ENCODE measurements around the gene PIWIL1.

The PIWIL1 gene

DNA sequence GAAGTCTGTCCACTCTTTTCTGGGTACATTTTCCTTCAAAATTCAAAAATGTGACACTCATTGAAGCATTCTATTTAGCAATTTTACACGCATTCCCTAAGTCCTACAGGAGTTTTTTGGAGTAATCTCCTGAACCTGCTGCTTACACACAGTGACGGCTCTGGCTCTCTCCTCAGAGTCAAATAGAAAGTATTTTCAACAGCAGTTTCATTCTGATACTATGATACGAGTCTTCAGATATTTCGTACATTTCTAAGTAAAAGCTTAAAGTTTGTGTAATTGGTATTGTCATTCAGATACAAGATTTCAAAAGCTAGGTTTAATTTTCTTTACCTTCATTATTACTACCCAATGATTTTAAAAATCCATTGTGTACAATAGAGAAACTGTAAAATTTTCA is 36.4 kb downstream of the PIWIL1 start:
- DNase-seq (ENCODE audit: low read depth), result no peak

DNA sequence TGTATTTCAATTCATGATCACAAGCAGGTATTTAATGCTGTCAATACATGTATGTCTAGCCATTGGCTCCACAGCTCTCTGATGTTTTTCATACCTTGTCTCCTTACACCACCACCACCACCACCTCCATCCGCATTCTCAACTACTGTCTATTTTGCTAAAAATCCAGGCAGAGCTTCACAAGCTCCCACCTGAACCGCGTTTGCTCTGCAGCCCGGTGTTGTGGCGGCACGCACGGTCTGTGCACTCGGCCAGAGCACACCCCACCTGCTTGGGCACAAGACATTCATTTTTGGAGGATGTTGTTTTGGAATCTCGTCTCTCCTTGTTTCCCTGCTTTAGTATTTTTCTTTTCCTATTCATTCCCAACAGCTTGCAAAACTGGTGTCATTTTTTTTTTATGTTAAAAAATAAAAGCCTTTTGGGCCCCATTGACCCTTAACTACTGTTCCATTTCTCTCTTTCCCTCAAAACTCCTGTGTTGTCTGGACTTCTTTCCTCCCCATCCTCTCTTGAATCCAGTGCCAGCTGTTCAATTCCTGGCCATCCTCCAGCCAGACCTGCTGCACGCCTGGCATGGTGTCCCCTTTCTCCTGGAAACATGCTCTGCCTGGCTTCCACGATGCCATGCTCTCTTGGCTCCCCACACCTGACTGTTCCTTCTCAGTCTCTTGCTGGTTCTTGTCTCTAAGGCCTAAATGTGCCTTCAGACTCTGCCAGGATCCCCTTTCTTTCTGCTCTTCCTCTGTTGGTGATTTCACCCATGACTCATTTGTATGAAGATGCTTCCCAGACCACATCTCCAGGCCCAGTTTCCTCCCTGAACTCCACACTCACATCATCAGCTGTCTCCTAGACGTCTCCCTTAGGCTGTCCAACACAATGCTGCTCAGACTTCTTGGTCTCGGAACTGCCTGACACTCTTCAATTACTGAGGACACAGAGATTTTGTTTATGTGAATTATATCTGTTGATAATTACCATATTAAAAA is 37.9 kb downstream of the PIWIL1 start:
- DNase-seq (ENCODE audit: low read depth), result no peak

DNA sequence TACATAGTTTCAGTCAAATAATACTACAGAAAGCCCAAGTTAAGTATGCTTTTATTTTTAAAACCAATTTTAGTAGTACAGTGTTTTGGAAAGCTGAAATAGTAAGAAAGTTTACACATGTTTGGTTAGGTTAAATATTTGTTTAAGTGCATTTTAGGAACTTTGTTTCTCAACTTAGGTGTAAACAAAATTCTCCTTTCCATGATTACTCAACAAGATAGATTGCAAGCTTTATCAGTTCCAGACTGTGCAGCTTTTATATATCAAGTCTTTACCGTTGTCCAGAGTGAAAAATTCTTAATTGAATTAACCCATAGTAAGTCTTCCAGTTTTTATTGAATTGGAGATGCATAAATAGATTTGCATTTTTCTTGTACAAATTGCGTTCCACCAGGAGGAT is 45.1 kb downstream of the PIWIL1 start:
- DNase-seq (ENCODE audit: low read depth), result no peak

DNA sequence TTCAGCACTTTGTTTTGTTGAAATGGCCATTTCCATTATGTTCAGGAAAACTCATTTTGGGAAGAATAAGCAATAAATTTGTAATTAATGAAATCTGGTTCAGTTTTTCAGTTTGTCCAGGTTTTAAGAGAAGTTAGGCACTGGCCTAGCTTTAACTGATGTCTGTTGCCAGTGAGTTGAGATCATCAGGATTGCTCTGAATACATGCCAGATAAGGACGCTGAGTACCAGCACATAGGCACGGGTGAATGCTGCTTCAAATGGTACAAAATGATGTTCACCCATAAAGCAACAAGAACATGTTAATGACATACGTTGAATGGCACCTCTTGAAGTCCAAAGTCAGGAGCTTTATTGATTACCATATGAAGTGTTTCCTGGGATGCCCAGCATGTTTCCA is 46.5 kb downstream of the PIWIL1 start:
- DNase-seq (ENCODE audit: low read depth), result no peak

DNA sequence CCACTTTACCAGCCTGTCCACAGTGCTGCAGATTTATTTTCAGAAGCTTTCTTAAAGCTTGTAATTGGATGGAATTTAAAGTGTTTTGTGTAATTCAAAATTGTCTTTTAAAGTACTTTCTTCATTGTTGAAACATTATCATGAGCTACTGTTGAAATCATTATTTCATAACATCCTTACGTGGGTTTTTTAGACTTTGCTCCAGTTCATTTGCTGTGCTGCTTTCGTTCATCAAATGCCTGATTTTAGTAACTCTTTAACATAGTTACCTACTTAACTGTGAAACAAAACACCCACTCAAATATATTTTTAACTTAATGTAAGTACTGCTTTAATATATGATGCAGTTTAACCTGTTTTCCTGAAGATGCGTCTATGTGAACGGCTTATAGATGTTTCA is 47.5 kb downstream of the PIWIL1 start:
- DNase-seq (ENCODE audit: low read depth), result no peak

DNA sequence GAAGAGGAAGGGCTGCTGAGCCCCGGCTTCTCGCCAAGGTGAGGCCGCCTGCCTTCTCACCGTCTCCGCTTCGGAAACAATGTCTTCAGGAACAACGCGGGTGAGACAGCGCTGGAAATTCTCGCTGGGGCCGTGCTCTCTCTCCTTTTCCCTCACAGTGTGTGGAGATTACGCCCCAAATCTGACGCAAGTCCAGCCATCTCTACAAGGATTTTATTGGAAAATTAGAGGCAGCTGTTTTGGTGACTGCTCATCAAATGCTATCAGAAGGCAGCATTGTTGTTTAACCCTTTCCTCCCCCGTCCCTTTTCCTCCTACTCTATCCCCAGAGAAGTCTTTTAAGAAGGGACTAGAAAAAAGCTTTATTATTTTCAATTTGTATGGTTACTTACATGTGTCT is 53.5 kb downstream of the PIWIL1 start:
- no peak for DNase-seq (ENCODE audit: low read depth)

DNA sequence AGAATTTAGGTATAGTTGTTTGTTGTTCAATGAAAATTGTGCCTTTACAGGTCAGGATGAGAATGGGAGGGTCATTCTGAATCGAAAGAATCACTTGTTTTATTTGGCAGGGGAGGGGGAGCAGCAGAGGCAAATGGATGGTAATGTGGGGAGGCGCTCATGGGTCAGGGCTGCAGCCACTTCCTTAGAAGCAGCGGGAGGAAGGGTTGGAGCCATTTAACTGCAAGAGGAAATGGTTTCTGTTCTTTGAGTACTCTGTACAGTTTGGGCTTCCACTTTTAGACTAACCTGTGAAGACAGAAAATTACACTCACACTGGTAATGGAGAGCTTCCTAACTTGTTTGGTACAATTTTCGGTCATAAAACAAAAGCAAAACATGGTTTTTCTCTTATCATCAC is 57.2 kb downstream of the PIWIL1 start:
- no peak for DNase-seq (ENCODE audit: low read depth)

DNA sequence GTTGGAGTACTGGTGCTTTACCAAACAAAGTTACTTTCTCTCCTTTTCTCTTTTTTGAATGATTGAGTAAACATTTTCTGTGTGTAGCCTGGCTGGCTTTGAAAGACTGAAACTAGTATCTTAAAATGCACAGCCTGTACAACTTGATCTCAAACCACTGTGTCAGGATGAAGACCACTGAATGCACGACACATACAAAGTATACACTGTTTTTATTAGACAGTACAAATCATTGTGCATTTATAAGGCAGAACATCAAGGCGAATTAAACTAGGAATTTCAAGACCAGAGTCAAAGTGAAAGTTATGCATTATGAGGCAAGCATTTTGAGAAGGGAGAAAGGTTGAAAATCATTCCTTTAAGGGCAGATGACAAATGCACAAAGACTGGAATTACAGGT is 59.0 kb downstream of the PIWIL1 start:
- no peak for DNase-seq (ENCODE audit: low read depth)

DNA sequence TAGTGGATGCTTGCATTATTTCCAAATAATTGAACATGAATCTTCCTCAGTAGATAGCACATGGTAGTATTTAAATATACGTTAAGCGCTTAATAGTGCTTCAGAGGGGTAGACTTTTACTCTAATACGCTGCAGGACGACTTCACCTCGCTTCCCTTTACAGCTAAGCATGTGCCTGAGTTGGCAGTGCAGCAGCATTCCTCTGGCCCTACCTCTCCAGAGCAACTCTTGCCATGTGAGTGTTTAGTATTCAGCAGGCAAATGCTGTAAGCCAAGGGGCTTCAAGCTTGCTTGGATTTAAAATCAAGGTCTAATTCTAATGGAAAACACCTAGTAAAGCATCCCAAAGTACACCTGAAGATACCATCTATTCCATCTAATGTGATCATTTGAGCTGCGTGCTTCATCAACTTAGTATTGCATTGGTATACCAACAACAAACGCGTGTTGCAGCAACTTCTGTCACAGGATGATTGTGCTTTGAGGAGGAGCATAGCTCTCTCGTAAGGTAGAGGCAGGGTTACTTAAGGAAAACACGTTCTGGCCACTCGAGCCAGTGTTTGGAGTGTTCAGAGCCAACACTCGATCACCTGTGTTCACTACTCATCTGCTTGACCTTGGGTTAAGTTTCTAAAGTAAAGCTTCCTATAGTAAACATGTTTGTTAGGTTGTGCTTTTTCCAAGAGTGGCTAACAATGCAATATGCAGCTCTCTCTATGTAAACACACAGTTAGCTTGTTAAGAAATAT is 60.6 kb downstream of the PIWIL1 start:
- no peak for DNase-seq (ENCODE audit: low read depth)

DNA sequence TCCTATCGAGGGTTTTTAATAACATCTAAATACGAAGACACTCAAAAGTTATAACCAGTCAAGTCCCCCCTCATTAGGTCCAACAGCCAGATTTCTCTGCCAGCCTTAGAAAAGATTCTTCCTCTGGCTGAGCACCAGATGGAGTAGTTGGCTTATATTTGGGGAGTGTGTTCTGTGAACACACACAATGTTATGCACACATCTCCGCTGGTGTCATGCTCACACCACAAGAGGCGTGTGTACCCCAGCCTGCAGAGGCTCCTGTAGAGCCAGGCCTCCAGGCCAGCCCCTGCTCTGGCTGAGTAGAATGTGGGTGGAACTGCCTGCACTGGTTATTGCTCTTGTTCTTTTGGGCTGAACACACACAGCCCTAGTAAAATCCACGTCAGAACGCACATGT is 64.0 kb downstream of the PIWIL1 start:
- DNase-seq (ENCODE audit: low read depth), result no peak

DNA sequence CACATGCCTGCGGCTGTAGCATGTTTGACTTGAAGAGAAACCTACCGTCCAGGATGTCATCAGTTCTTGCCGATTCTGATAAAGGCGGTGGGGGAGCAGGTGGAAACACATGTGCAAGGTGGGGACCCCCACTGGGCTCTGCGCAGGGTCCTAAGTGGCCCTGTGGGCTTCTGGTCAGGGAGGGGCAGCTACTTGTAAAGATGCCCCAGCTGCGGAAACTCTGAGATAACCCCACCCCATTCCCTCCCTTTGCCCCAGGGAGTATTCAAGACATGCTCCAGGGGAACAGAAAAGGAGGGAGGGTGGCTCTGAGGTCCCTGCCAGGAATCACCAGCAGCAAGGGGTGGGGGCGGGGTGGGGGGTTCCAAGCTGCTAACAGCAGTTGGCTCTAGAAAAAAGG is 67.6 kb downstream of the PIWIL1 start:
- no peak for DNase-seq (ENCODE audit: low read depth)

DNA sequence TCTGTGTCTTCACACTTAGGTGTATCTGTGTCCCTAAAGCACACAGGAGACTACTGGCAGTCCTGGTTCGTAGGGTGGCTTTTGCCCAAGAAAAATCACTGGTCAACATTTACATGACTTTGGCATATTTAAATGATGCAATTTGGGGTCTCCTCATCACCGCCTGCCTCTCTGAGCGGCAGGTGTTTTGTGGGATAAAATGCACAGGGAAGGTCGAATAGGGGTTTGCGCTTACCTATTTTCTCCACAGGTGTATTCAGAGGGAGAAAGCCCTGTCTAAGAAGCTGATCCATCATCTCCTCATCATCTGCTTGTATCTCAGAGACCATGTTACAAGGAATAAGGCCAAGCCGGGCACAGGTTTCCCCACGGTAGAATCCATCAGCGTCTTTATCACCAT is 74.7 kb downstream of the PIWIL1 start:
- no peak for DNase-seq (ENCODE audit: low read depth)

DNA sequence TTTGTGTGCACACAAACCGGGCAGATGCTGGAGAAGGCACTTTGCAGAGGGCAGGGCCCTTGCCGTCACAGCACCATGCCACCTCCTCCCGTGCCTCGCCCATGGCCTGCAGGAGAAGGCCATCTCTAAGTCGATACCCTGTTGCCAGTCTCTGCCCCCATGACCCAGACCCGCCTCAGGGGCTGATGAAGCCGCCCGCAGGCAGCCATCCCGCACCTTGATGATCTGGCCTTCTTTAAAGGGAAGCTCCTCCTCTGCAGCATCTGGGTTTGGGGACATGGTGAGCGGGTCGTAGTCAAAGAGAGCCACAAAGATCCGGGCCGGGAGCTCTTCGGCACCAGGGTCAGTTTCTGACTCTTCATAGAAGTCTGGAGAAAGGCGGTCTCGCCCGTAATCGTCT is 76.2 kb downstream of the PIWIL1 start:
- no peak for DNase-seq (ENCODE audit: low read depth)

DNA sequence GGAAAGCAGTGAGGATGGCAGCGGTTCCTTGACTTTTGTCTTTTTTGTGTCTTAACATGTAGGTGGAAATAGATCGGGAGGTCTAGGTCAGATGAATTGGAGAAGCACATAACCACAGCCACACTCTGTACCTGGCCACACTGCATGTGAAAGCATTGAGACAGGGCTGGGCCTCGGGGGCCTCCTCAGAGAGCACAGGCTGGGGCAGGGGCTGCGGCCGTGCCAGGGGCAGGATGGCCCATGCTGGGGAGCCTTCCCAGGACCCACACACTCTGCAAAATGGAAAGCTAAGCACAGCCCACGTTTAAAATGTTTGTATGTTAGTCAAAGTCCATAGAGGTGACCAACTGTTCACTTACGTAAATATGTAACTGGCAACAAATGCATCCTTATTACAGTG is 76.7 kb downstream of the PIWIL1 start:
- DNase-seq (ENCODE audit: low read depth), result no peak

DNA sequence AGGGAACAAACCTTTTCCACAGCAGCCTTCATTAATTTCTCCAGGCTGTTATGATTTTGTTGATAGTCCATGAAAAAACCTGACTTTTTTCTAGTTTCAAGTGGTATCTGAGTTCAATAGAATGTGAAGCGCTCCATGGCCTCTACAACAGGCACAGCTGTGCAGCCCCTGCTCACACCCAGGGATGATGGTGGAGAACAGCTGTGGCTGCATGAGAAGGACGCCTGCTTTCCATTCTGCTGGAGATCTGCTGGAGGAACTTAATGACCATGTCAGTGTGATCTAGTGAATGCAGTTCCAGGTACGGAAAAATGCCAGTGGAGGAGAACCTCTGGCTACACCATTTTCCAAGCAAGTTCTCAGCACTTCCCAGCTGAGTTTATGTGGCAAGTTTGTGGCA is 80.6 kb downstream of the PIWIL1 start:
- no peak for DNase-seq (ENCODE audit: low read depth)

DNA sequence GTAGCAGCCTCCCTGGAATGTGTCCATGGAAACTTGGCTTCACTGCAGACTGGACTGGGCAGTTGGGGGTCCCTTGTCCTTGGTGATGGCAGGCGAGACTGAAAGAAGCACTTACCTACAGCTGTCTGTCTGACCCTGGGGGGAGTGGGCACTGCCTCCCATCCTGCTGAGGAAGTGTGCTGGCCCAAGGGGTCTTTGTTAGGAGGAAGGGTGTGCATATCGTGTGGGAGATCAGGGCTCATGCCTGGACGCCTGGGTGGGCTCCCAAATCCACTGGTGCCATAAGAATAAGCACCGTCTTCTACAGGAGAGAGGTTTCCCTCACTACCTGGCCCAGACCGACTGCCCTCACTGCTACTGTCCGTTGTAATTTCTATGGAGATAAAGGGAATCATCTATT is 81.4 kb downstream of the PIWIL1 start:
- no peak for DNase-seq (ENCODE audit: low read depth)

DNA sequence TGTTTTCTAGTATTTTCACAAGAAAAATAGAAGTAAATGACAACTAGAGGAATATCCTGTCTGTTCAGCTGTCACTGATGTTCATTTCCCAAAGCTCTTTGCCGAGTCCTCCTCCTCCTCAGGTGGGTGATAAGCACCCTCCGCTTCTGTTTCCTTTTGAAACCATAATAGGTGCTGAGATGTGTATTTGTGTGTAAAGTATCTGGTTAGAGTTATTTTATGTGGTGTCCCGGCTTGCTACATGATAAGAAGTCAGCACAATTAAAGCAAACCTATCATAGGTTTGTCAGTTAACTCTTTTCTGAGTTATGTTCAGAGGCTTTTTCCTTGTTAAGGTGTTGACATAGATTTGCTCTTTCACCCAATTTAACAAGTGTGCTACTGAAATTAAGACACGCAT is 82.4 kb downstream of the PIWIL1 start:
- no peak for DNase-seq (ENCODE audit: low read depth)

DNA sequence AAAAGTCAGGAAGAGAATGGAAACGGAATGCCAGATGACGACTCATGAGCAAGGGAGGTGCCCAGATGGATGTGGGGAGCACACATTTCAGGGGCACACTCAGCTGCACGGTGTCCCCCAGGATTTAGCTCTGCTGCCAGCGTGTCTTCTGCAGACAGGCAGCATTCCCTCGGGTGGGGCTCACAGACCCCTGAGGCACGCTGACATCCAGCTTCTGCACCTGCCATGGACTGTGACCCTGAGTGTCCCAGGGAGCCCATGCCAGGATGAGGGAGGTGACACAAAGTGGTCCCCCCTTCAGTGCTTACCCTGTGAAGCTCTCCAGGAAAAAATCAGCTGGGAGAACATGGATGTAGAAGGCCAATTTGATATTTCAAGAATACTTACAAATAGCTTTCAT is 84.2 kb downstream of the PIWIL1 start:
- DNase-seq (ENCODE audit: low read depth), result no peak
